K562 (cell line): ENCODE data around the gene FBXO27. TPM values are rescaled to one million over a fixed set of nuclear protein-coding genes. Genes with fewer than 3 reads are reported as not detected.

Experiments used
- CTCF ChIP-seq, 3 experiments: IDR thresholded peaks in 2 of 3; conservative IDR thresholded peaks in 1 of 3; 2 replicates each; pipeline ENCODE4 v1.5.1; 2011 to 2012; ENCODE audit warnings: low read length in 3 of 3, mild to moderate bottlenecking in 3 of 3, control low read depth in 2 of 3, improper control_type of control experiment in 1 of 3, inconsistent platforms in 1 of 3, low read depth in 1 of 3, mixed read lengths in 1 of 3, moderate library complexity in 1 of 3; ENCODE audit not compliant: insufficient read depth in 2 of 3
- FOXK1 ChIP-seq: sonication (generic); formaldehyde crosslinking; IDR thresholded peaks from 2 replicates; pipeline ENCODE4 v1.8.0; 2022; ENCODE audit warnings: missing genetic modification reagents, mild to moderate bottlenecking, borderline replicate concordance
- GTF2B ChIP-seq: IDR thresholded peaks from 2 replicates; pipeline ENCODE4 v1.6.1; 2011; ENCODE audit not compliant: insufficient read length; ENCODE audit errors: extremely low read depth
- MTA3 ChIP-seq: fragments of 450-650 bp; formaldehyde crosslinking; IDR thresholded peaks from 2 replicates; pipeline ENCODE4 v1.6.1; 2017; ENCODE audit warnings: mild to moderate bottlenecking, borderline replicate concordance
- RBM15 ChIP-seq: fragments of 200-400 bp; formaldehyde crosslinking; IDR thresholded peaks from 2 replicates; pipeline ENCODE4 v1.6.1; 2018; ENCODE audit warnings: mild to moderate bottlenecking, low read length, moderate library complexity; ENCODE audit not compliant: insufficient read depth
- SP1 ChIP-seq: sonication (generic); formaldehyde crosslinking; IDR thresholded peaks from 2 replicates; pipeline ENCODE4 v1.8.1; 2022; ENCODE audit warnings: mild to moderate bottlenecking, missing genetic modification reagents
- VEZF1 ChIP-seq: fragments of 200-800 bp; sonication (Bioruptor generic); IDR thresholded peaks from 2 replicates; pipeline ENCODE4 v1.6.1; 2017; ENCODE audit warnings: missing genetic modification characterization, missing compliant biosample characterization
- ZMIZ1 ChIP-seq, 2 experiments: fragments of 150-350 bp in 1 of 2; IDR thresholded peaks; 2 replicates each; pipeline ENCODE4 v1.6.1; 2012 to 2016; ENCODE audit warnings: low read depth in 2 of 2, low read length in 2 of 2, mild to moderate bottlenecking in 1 of 2, moderate library complexity in 1 of 2
- ZNF174 ChIP-seq: fragments of 250-450 bp; sonication (Bioruptor Pico); IDR thresholded peaks from 2 replicates; pipeline ENCODE4 v1.4.0; 2020; ENCODE audit warnings: mild to moderate bottlenecking
- polyA plus RNA-seq, 8 experiments: library from polyadenylated mRNA; depleted of rRNA in 4 of 8; stranded (reverse) in 5 of 8; unstranded in 3 of 8; fragments of >200 nt; fragmentation: Nextera tagmentation in 2 of 8; fragmentation: Illumina TruSeq in 1 of 8; extraction: Ambion mirVana in 2 of 8; extraction: Trizol in 1 of 8; gene quantifications; 2 replicates each; pipeline versions ENCODE4 v1.2.1 to v1.2.3, GENCODE V29; 2011 to 2014; ENCODE audit warnings: inconsistent platforms in 1 of 8, missing spikeins in 1 of 8
- total RNA-seq, 7 experiments: library from RNA; depleted of rRNA in 6 of 7; stranded (reverse); fragments of >200 nt in 6 of 7; fragmentation: Illumina TruSeq in 2 of 7; extraction: Trizol in 2 of 7; gene quantifications; 2 replicates each; pipeline versions ENCODE4 v1.2.1 to v1.2.3, GENCODE V29; 2011 to 2021; ENCODE audit warnings: low replicate concordance in 1 of 7

The FBXO27 gene
- total and polyA plus RNA-seq, 9 of the 15 experiments (the other 6 are each of a cell fraction or from before 2014, with no cell fraction given), result 1.8 to 11.0 (median 6.3) TPM

- TF ChIP-seq RBM15 (no peak), FOXK1 (CRISPR knock-in tag) (no peak), MTA3 (no peak), GTF2B (no peak), VEZF1 (no peak), CTCF (IDR thresholded peaks at IDR 0.05 in 2 of 3, conservative IDR thresholded peaks at IDR 0.05 in 1 of 3; ENCODE audit: insufficient read depth in 2 of 3, low read depth in 1 of 3, low read length in 3 of 3) (no peak), ZMIZ1 (IDR thresholded peaks at IDR 0.05; ENCODE audit: low read depth in 2 of 2, low read length in 2 of 2) (no peak), ZNF174 (CRISPR knock-in tag) (no peak), SP1 (CRISPR knock-in tag) (no peak)
Measured at GRCh38 chr19:39064405-39064804, 32.1 kb upstream of the FBXO27 start (continued).
